Measurements from ENCODE around the gene C10orf62. TPM values are rescaled to one million over a fixed set of nuclear protein-coding genes. Genes with fewer than 3 reads are reported as not detected.
A peak's percentile ranks its signal among the peaks of the same experiment; 100 is the strongest.
"Not testable (repeated sequence)": the region's sequence is repeated elsewhere in the genome, so short reads cannot be mapped to it uniquely, and the experiment has no call there.

Gene C10orf62
- total RNA-seq, 1 donor from 2014 or later: not detected

DNA sequence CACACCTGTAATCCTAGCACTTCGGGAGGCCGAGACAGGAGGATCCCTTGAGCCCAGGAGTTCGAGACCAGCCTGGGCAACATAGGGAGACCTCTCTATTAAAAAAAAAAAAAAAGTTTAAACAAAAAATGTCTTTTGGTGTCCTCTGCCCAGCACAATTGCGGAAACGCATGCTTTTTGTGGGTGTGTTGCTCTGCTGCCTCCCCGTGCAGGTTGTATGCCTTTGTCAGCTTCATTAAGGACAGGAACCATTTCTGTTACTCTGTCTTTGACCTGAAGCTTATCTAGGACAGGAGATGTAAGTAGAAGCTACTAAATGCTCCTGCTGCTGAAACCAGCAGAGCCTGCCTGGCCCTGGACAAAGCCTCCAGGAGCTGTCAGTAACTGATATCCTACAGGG is 38.2 kb upstream of the C10orf62 start:
- no peaks in the 10 kb centered on the region for H3K36me3 ChIP-seq
- intact Hi-C loops (cut with DNase I): loop anchor here (5.0 kb wide), 1 partner anchor 89 kb away; no protein-coding TSS in a partner anchor
- H3K27ac ChIP-seq: no peak overlapping the region
- H3K4me1 ChIP-seq: peaks cover 11% of the 10 kb centered on the region
- DNase-seq (no peak), ATAC-seq (no peak)
- no peaks in the 10 kb centered on the region for H3K27me3 ChIP-seq
- TF ChIP-seq CTCF (IDR thresholded peaks at IDR 0.05): no peak
- no peak overlapping the region for H3K4me3 ChIP-seq
- no peaks in the 10 kb centered on the region for H3K9me3 ChIP-seq

GRCh38 chr10:97553575-97554031 is 35.9 kb upstream of the C10orf62 start:
- ATAC-seq: peak; percentile 97
- no peaks in the 10 kb centered on the region for H3K36me3 ChIP-seq
- H3K27ac ChIP-seq: no peak overlapping the region
- DNase-seq: peak; percentile 85
- intact Hi-C loops (cut with DNase I): loop anchor here (5.0 kb wide), 1 partner anchor 91 kb away; no protein-coding TSS in a partner anchor
- no peak overlapping the region for H3K4me3 ChIP-seq
- H3K4me1 ChIP-seq: peaks cover 11% of the 10 kb centered on the region
- peak; percentile 86 for TF ChIP-seq CTCF (IDR thresholded peaks at IDR 0.05)
- H3K9me3 ChIP-seq: no peaks in the 10 kb centered on the region
- H3K27me3 ChIP-seq: no peaks in the 10 kb centered on the region

DNA sequence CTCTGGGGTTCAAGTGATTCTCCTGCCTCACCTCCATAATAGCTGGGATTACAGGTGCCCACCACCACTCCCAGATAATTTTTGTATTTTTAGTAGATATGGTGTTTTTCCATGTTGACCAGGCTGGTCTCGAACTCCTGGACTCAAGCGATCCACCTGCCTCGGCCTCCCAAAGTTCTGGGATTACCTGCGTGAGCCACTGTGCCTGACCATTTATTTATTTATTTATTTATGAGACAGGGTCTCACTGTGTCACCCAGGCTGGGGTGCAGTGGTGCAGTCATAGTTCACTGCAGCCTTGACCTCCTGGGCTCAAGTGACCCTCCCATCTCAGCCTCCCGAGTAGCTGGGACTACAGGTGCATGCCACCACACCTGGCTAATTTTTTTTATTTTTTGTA is 35.2 kb upstream of the C10orf62 start:
- H3K9me3 ChIP-seq, H3K27me3 ChIP-seq, DNase-seq, H3K36me3 ChIP-seq, H3K27ac ChIP-seq, ATAC-seq, H3K4me3 ChIP-seq: not testable (repeated sequence)
- intact Hi-C loops (cut with DNase I): loop anchor here (5.0 kb wide), 1 partner anchor 92 kb away; no protein-coding TSS in a partner anchor
- H3K4me1 ChIP-seq: peaks cover 10% of the 10 kb centered on the region

GRCh38 chr10:97555541-97555940 is 34.0 kb upstream of the C10orf62 start:
- ATAC-seq; H3K27me3 ChIP-seq; DNase-seq; H3K27ac ChIP-seq; H3K36me3 ChIP-seq; intact Hi-C loops (cut with DNase I); H3K9me3 ChIP-seq; H3K4me1 ChIP-seq; H3K4me3 ChIP-seq: not testable (repeated sequence)

- H3K4me1 ChIP-seq; H3K36me3 ChIP-seq; H3K4me3 ChIP-seq; DNase-seq; ATAC-seq; H3K9me3 ChIP-seq; intact Hi-C loops (cut with DNase I); H3K27me3 ChIP-seq: not testable (repeated sequence)
- H3K27ac ChIP-seq: peak overlapping the region; percentile 8
Measured at GRCh38 chr10:97560731-97561381, 28.7 kb upstream of the C10orf62 start.

DNA sequence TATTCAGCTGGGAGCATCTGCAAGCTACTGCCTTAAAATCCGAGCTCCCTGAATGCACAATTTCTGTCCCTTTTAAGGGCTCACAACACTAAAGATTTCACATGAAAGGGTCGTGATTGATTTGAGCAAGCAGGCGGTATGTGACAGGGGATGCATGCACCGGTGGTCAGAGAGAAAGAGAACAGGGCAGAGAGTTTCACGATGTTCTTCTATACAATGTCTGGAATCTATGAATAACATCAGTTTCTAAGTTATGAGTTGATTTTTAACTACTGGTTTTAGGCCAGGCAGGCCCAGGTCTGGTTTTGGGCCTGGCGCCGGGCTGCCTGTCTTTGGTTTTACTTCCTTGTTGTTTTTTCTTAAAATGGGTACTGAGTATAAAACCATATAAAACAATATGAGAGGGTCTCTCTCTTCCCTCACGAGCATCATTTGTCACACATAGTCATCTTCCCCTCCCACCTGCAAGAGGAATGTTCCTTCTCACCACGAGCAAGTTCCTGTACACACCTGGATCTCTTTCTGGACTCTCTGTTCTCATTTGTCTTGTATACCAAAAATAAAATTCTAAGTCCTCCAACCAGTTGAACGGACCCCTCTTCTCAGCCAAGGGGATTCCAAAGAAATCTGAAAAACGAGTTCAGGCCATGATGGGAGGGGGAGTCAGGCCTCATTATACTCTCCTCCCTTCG is 28.0 kb upstream of the C10orf62 start:
- H3K9me3 ChIP-seq; ATAC-seq; DNase-seq; H3K4me1 ChIP-seq; intact Hi-C loops (cut with DNase I); H3K36me3 ChIP-seq; H3K4me3 ChIP-seq; H3K27ac ChIP-seq; H3K27me3 ChIP-seq: not testable (repeated sequence)

DNA sequence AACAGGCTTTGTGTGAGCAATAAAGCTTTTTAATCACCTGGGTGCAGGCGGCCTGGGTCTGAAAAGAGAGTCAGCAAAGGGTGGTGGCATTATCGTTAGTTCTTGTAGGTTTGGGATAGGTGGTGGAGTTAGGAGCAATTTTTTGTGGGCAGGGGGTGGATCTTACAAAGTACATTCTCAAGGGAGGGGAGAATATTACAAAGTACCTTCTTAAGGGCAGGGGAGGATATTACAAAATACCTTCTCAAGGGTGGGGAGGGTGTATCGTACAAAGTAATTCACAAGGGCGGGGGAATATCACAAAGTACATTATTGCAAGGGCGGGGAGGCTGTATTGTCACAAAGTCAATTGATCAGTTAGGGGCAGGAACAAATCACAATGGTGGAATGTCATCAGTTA is 27.2 kb upstream of the C10orf62 start:
- H3K4me1 ChIP-seq; H3K27ac ChIP-seq; intact Hi-C loops (cut with DNase I); H3K27me3 ChIP-seq; DNase-seq; H3K4me3 ChIP-seq; H3K9me3 ChIP-seq; H3K36me3 ChIP-seq; ATAC-seq: not testable (repeated sequence)

DNA sequence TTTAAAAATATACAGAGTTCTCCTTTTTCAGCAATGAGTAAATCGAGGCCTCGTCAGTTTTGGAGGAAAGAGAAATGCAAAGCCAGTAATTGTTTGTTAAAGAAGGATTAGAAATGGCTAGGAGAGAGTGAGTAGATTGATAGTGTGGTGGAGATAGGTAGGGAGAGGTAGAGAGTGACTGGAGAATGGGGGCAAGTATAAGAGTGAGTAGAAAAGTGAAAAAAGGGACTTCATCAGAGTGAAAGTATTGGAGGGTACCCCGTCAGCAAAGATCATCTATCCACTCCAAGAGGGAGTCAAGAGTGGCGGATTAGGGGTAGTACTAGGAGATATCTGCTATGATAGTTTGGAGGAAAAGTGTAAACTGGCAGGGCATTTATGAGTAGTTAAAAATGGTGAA is 26.2 kb upstream of the C10orf62 start:
- intact Hi-C loops (cut with DNase I): no loop called here
- TF ChIP-seq CTCF (IDR thresholded peaks at IDR 0.05): no peak
- Histone ChIP-seq H3K4me1 (no peaks in the 10 kb centered on the region), H3K36me3 (peaks cover under 1% of the 10 kb centered on the region), H3K27ac (no peak overlapping the region), H3K9me3 (no peaks in the 10 kb centered on the region), H3K4me3 (no peak overlapping the region), H3K27me3 (no peaks in the 10 kb centered on the region)
- no peak for ATAC-seq
- DNase-seq: no peak

Measured in upper lobe of right lung (tissue), 1 donor.